IMR-90 (cell line): ENCODE results near the gene LRRC19. TPM values are rescaled to one million over a fixed set of nuclear protein-coding genes. Genes with fewer than 3 reads are reported as not detected.
A peak's percentile ranks its signal among the peaks of the same experiment; 100 is the strongest.

Source experiments
- POLR2A ChIP-seq: IDR thresholded peaks from 2 replicates; pipeline ENCODE4 v1.6.1; 2012; ENCODE audit warnings: mild to moderate bottlenecking, low read depth, low read length
- RCOR1 ChIP-seq: IDR thresholded peaks from 2 replicates; pipeline ENCODE4 v1.6.1; 2012; ENCODE audit warnings: mild to moderate bottlenecking, low read length, improper control_type of control experiment; ENCODE audit not compliant: insufficient replicate concordance
- polyA plus RNA-seq, 3 experiments: library from polyadenylated mRNA; depleted of rRNA; stranded (reverse); fragments of >200 nt; gene quantifications; 2 replicates each; pipeline ENCODE4 v1.2.3, GENCODE V29; 2012; ENCODE audit warnings: low replicate concordance in 1 of 3
- total RNA-seq: library from RNA; depleted of rRNA; stranded (reverse); fragments of >200 nt; gene quantifications from 2 replicates; pipeline ENCODE4 v1.2.3, GENCODE V29; 2012
- TF ChIP-seq, protein P1 (sequence below): fragments of 150-350 bp; IDR thresholded peaks from 2 replicates; pipeline ENCODE4 v1.6.1; 2017; ENCODE audit warnings: mild to moderate bottlenecking, antibody characterized with exemption, low read length, low read depth

Gene LRRC19
- total and polyA plus RNA-seq, 2 of the 4 experiments (the other 2 are of a cell fraction) = not detected

- TF ChIP-seq, protein P1, sequence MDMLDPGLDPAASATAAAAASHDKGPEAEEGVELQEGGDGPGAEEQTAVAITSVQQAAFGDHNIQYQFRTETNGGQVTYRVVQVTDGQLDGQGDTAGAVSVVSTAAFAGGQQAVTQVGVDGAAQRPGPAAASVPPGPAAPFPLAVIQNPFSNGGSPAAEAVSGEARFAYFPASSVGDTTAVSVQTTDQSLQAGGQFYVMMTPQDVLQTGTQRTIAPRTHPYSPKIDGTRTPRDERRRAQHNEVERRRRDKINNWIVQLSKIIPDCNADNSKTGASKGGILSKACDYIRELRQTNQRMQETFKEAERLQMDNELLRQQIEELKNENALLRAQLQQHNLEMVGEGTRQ = no peak; the same call in 1 of the 2 replicates
- peak; percentile 74 for TF ChIP-seq POLR2A
- TF ChIP-seq RCOR1 = no peak
Observed at GRCh38 chr9:26946753-26947727, 58.4 kb downstream of the LRRC19 start, which contains the start of gene PLAA (continued).
